SK-N-SH treated with all-trans-retinoic acid at 6 μM for 48 hours (cell line): ENCODE measurements around the gene HSFX4.

Source experiments
- BACH2 ChIP-seq: fragments of 250-450 bp; sonication (Bioruptor Pico); IDR thresholded peaks from 2 replicates; pipeline ENCODE4 v1.9.0; 2021; ENCODE audit warnings: mild to moderate bottlenecking, borderline replicate concordance
- CSDC2 ChIP-seq: fragments of 250-450 bp; sonication (Bioruptor Pico); IDR thresholded peaks from 2 replicates; pipeline ENCODE4 v1.5.0; 2020; ENCODE audit warnings: mild to moderate bottlenecking, moderate library complexity
- GLIS3 ChIP-seq: fragments of 250-450 bp; sonication (Bioruptor Pico); IDR thresholded peaks from 2 replicates; pipeline ENCODE4 v1.5.0; 2020; ENCODE audit warnings: mild to moderate bottlenecking, moderate library complexity
- PPARA ChIP-seq: fragments of 250-450 bp; sonication (Bioruptor Pico); IDR thresholded peaks from 2 replicates; pipeline ENCODE4 v1.5.0; 2020; ENCODE audit warnings: mild to moderate bottlenecking, borderline replicate concordance
- RARB ChIP-seq: fragments of 250-450 bp; sonication (Bioruptor Pico); IDR thresholded peaks from 2 replicates; pipeline ENCODE4 v1.8.0; 2021; ENCODE audit warnings: mild to moderate bottlenecking, moderate library complexity
- SNAI2 ChIP-seq: fragments of 250-450 bp; sonication (Bioruptor Pico); IDR thresholded peaks from 2 replicates; pipeline ENCODE4 v1.5.0; 2020; ENCODE audit warnings: mild to moderate bottlenecking, moderate library complexity
- TOX ChIP-seq: fragments of 250-450 bp; sonication (Bioruptor Pico); IDR thresholded peaks from 2 replicates; pipeline ENCODE4 v1.8.0; 2021; ENCODE audit warnings: mild to moderate bottlenecking, moderate library complexity, borderline replicate concordance
- ZFP30 ChIP-seq: fragments of 450-650 bp; formaldehyde crosslinking; IDR thresholded peaks from 2 replicates; pipeline ENCODE4 v1.5.0; 2022; ENCODE audit warnings: mild to moderate bottlenecking, moderate library complexity
- TF ChIP-seq, protein P1 (sequence below): fragments of 250-450 bp; sonication (Bioruptor Pico); IDR thresholded peaks from 2 replicates; pipeline ENCODE4 v1.5.1; 2021; ENCODE audit warnings: mild to moderate bottlenecking, moderate library complexity
- TF ChIP-seq, protein P2 (sequence below): fragments of 250-450 bp; sonication (Bioruptor Pico); IDR thresholded peaks from 2 replicates; pipeline ENCODE4 v1.5.1; 2020; ENCODE audit warnings: low read depth, mild to moderate bottlenecking, moderate library complexity
- TF ChIP-seq, protein P3 (sequence below): fragments of 250-450 bp; sonication (Bioruptor Pico); IDR thresholded peaks from 2 replicates; pipeline ENCODE4 v1.8.0; 2020; ENCODE audit warnings: mild to moderate bottlenecking, moderate library complexity, borderline replicate concordance
- TF ChIP-seq, protein P4 (sequence below): fragments of 250-450 bp; sonication (Bioruptor Pico); IDR thresholded peaks from 2 replicates; pipeline ENCODE4 v1.5.0; 2020; ENCODE audit warnings: mild to moderate bottlenecking, moderate library complexity

DNA sequence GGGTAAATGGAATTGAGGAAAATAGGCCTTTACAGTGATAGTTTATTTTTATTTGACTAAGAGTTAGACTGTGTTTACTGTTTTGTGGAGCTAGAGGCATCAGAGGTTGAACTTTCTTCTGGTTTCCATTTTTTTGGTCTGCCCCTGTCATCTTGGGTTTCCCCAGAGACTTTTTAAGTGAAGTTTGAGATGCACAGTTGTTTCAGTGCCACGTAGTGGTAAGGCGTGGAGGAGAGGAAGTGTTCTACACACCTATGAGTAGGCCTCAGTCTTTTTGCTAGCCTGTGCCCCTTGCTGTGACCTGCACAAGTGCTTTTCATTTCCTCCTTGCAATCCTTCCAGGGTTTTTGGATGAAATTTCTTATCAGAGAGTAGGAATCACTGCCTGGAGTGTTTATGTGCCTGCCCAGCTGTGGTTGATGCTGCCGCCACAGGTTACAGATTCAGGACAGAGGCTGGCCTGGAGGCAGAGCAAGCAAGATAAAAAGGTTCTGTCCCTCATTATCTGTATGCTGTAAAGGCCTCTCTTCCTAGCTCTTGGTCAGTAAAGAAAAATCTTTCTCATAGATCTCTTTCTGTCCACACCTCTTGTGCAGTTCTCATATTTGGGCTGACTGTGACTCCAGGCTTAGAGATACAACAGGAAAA is 12.5 kb upstream of the HSFX4 start:
- no peak for TF ChIP-seq CSDC2 (CRISPR knock-in tag)
- TF ChIP-seq TOX, result no peak
- TF ChIP-seq, protein P1, sequence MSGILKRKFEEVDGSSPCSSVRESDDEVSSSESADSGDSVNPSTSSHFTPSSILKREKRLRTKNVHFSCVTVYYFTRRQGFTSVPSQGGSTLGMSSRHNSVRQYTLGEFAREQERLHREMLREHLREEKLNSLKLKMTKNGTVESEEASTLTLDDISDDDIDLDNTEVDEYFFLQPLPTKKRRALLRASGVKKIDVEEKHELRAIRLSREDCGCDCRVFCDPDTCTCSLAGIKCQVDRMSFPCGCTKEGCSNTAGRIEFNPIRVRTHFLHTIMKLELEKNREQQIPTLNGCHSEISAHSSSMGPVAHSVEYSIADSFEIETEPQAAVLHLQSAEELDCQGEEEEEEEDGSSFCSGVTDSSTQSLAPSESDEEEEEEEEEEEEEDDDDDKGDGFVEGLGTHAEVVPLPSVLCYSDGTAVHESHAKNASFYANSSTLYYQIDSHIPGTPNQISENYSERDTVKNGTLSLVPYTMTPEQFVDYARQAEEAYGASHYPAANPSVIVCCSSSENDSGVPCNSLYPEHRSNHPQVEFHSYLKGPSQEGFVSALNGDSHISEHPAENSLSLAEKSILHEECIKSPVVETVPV (CRISPR knock-in tag), result no peak
- TF ChIP-seq, protein P2, sequence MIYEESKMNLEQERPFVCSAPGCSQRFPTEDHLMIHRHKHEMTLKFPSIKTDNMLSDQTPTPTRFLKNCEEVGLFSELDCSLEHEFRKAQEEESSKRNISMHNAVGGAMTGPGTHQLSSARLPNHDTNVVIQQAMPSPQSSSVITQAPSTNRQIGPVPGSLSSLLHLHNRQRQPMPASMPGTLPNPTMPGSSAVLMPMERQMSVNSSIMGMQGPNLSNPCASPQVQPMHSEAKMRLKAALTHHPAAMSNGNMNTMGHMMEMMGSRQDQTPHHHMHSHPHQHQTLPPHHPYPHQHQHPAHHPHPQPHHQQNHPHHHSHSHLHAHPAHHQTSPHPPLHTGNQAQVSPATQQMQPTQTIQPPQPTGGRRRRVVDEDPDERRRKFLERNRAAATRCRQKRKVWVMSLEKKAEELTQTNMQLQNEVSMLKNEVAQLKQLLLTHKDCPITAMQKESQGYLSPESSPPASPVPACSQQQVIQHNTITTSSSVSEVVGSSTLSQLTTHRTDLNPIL (CRISPR knock-in tag), result no peak
- TF ChIP-seq, protein P3, sequence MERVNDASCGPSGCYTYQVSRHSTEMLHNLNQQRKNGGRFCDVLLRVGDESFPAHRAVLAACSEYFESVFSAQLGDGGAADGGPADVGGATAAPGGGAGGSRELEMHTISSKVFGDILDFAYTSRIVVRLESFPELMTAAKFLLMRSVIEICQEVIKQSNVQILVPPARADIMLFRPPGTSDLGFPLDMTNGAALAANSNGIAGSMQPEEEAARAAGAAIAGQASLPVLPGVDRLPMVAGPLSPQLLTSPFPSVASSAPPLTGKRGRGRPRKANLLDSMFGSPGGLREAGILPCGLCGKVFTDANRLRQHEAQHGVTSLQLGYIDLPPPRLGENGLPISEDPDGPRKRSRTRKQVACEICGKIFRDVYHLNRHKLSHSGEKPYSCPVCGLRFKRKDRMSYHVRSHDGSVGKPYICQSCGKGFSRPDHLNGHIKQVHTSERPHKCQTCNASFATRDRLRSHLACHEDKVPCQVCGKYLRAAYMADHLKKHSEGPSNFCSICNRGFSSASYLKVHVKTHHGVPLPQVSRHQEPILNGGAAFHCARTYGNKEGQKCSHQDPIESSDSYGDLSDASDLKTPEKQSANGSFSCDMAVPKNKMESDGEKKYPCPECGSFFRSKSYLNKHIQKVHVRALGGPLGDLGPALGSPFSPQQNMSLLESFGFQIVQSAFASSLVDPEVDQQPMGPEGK (CRISPR knock-in tag), result no peak
- TF ChIP-seq ZFP30 (CRISPR knock-in tag), result no peak
- no peak for TF ChIP-seq RARB (CRISPR knock-in tag)
- no peak for TF ChIP-seq PPARA (CRISPR knock-in tag)
- TF ChIP-seq, protein P4, sequence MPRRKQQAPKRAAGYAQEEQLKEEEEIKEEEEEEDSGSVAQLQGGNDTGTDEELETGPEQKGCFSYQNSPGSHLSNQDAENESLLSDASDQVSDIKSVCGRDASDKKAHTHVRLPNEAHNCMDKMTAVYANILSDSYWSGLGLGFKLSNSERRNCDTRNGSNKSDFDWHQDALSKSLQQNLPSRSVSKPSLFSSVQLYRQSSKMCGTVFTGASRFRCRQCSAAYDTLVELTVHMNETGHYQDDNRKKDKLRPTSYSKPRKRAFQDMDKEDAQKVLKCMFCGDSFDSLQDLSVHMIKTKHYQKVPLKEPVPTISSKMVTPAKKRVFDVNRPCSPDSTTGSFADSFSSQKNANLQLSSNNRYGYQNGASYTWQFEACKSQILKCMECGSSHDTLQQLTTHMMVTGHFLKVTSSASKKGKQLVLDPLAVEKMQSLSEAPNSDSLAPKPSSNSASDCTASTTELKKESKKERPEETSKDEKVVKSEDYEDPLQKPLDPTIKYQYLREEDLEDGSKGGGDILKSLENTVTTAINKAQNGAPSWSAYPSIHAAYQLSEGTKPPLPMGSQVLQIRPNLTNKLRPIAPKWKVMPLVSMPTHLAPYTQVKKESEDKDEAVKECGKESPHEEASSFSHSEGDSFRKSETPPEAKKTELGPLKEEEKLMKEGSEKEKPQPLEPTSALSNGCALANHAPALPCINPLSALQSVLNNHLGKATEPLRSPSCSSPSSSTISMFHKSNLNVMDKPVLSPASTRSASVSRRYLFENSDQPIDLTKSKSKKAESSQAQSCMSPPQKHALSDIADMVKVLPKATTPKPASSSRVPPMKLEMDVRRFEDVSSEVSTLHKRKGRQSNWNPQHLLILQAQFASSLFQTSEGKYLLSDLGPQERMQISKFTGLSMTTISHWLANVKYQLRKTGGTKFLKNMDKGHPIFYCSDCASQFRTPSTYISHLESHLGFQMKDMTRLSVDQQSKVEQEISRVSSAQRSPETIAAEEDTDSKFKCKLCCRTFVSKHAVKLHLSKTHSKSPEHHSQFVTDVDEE (CRISPR knock-in tag), result no peak
- TF ChIP-seq SNAI2 (CRISPR knock-in tag), result no peak
- no peak for TF ChIP-seq BACH2
- no peak for TF ChIP-seq GLIS3 (CRISPR knock-in tag)
